ENCODE results near the gene BMP7. TPM values are rescaled to one million over a fixed set of nuclear protein-coding genes. Genes with fewer than 3 reads are reported as not detected.

Gene BMP7
- total and polyA plus RNA-seq, 2 of the 13 experiments (the other 11 are each of a cell fraction or from before 2014, with no cell fraction given): not detected

DNA sequence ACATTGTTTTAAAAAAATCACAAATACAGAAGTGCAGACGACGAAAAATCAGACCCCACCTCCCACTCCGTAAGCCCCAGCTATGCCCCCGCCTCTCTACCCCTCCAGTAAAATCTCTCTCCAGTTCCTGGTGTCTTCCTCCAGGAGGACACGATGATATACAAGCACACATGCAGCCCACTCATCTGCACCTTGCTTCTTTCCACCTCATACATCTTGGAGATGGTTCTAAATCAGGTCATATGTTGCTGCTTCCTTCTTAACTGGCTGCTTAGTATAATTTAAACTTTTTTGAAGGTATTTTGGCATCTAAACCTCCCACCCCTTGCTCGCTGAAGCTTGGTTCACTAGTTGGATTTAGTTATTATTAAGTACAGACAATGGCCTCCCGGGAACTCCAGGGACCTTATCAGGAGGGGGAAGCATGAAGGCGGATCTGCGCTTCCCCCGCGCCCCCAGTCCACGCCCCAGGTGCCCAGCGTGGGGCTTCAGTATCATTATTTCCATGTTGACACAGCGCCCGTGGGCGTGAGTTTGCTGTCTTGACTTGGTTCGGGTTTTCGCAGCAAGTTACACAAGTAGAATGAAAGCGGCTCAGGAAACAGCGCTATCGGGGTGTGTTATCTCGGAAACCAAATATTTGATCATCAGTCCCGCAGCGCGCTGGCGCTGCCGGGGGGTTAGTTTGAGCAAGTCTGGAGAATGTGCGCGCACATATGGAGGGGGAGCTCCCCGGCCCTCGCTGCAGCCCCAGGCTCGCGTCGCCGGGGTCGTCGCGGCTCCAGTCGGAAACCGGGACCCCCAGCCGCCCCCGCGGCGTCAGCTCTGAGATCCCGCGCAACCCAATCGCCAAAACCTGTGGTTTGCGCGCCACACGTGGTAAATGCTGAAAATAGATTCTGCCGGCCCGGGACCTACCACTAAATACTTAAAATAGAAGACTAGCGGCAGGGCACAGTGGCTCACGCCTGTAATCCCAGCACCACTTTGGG is 2.3 kb downstream of the BMP7 start (continued):
- TF ChIP-seq, protein P1, sequence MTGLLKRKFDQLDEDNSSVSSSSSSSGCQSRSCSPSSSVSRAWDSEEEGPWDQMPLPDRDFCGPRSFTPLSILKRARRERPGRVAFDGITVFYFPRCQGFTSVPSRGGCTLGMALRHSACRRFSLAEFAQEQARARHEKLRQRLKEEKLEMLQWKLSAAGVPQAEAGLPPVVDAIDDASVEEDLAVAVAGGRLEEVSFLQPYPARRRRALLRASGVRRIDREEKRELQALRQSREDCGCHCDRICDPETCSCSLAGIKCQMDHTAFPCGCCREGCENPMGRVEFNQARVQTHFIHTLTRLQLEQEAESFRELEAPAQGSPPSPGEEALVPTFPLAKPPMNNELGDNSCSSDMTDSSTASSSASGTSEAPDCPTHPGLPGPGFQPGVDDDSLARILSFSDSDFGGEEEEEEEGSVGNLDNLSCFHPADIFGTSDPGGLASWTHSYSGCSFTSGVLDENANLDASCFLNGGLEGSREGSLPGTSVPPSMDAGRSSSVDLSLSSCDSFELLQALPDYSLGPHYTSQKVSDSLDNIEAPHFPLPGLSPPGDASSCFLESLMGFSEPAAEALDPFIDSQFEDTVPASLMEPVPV (CRISPR knock-in tag; IDR thresholded peaks at IDR 0.05): no peak
- TF ChIP-seq NR2C2 (CRISPR knock-in tag; IDR thresholded peaks at IDR 0.05; ENCODE audit: borderline replicate concordance) (no peak), RNF2 (conservative IDR thresholded peaks at IDR 0.05; ENCODE audit: low read depth) (no peak), MATR3 (CRISPR knock-in tag; IDR thresholded peaks at IDR 0.05) (no peak), CENPX (CRISPR knock-in tag; IDR thresholded peaks at IDR 0.05) (no peak), ZNF264 (CRISPR knock-in tag; IDR thresholded peaks at IDR 0.05) (peak; percentile 23; the same call in 1 of the 2 replicates), LCORL (IDR thresholded peaks at IDR 0.05) (no peak), LCORL (CRISPR knock-in tag; IDR thresholded peaks at IDR 0.05) (peak; percentile 42; the same call in 1 of the 2 replicates), KDM1A (CRISPR knock-in tag; IDR thresholded peaks at IDR 0.05) (no peak), ZNF230 (CRISPR knock-in tag; IDR thresholded peaks at IDR 0.05) (no peak), GZF1 (CRISPR knock-in tag; IDR thresholded peaks at IDR 0.05) (no peak)
- TF ChIP-seq, protein P2, sequence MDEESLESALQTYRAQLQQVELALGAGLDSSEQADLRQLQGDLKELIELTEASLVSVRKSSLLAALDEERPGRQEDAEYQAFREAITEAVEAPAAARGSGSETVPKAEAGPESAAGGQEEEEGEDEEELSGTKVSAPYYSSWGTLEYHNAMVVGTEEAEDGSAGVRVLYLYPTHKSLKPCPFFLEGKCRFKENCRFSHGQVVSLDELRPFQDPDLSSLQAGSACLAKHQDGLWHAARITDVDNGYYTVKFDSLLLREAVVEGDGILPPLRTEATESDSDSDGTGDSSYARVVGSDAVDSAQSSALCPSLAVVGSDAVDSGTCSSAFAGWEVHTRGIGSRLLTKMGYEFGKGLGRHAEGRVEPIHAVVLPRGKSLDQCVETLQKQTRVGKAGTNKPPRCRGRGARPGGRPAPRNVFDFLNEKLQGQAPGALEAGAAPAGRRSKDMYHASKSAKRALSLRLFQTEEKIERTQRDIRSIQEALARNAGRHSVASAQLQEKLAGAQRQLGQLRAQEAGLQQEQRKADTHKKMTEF (CRISPR knock-in tag; IDR thresholded peaks at IDR 0.05): peak; percentile 61
- TF ChIP-seq, protein P3, sequence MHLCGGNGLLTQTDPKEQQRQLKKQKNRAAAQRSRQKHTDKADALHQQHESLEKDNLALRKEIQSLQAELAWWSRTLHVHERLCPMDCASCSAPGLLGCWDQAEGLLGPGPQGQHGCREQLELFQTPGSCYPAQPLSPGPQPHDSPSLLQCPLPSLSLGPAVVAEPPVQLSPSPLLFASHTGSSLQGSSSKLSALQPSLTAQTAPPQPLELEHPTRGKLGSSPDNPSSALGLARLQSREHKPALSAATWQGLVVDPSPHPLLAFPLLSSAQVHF (CRISPR knock-in tag; IDR thresholded peaks at IDR 0.05): no peak
- TF ChIP-seq, protein P4, sequence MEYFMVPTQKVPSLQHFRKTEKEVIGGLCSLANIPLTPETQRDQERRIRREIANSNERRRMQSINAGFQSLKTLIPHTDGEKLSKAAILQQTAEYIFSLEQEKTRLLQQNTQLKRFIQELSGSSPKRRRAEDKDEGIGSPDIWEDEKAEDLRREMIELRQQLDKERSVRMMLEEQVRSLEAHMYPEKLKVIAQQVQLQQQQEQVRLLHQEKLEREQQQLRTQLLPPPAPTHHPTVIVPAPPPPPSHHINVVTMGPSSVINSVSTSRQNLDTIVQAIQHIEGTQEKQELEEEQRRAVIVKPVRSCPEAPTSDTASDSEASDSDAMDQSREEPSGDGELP (IDR thresholded peaks at IDR 0.05; ENCODE audit: borderline replicate concordance, low read depth): no peak
- TF ChIP-seq, protein P5, sequence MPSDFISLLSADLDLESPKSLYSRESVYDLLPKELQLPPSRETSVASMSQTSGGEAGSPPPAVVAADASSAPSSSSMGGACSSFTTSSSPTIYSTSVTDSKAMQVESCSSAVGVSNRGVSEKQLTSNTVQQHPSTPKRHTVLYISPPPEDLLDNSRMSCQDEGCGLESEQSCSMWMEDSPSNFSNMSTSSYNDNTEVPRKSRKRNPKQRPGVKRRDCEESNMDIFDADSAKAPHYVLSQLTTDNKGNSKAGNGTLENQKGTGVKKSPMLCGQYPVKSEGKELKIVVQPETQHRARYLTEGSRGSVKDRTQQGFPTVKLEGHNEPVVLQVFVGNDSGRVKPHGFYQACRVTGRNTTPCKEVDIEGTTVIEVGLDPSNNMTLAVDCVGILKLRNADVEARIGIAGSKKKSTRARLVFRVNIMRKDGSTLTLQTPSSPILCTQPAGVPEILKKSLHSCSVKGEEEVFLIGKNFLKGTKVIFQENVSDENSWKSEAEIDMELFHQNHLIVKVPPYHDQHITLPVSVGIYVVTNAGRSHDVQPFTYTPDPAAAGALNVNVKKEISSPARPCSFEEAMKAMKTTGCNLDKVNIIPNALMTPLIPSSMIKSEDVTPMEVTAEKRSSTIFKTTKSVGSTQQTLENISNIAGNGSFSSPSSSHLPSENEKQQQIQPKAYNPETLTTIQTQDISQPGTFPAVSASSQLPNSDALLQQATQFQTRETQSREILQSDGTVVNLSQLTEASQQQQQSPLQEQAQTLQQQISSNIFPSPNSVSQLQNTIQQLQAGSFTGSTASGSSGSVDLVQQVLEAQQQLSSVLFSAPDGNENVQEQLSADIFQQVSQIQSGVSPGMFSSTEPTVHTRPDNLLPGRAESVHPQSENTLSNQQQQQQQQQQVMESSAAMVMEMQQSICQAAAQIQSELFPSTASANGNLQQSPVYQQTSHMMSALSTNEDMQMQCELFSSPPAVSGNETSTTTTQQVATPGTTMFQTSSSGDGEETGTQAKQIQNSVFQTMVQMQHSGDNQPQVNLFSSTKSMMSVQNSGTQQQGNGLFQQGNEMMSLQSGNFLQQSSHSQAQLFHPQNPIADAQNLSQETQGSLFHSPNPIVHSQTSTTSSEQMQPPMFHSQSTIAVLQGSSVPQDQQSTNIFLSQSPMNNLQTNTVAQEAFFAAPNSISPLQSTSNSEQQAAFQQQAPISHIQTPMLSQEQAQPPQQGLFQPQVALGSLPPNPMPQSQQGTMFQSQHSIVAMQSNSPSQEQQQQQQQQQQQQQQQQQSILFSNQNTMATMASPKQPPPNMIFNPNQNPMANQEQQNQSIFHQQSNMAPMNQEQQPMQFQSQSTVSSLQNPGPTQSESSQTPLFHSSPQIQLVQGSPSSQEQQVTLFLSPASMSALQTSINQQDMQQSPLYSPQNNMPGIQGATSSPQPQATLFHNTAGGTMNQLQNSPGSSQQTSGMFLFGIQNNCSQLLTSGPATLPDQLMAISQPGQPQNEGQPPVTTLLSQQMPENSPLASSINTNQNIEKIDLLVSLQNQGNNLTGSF (CRISPR knock-in tag; IDR thresholded peaks at IDR 0.05): no peak
- TF ChIP-seq, protein P6, sequence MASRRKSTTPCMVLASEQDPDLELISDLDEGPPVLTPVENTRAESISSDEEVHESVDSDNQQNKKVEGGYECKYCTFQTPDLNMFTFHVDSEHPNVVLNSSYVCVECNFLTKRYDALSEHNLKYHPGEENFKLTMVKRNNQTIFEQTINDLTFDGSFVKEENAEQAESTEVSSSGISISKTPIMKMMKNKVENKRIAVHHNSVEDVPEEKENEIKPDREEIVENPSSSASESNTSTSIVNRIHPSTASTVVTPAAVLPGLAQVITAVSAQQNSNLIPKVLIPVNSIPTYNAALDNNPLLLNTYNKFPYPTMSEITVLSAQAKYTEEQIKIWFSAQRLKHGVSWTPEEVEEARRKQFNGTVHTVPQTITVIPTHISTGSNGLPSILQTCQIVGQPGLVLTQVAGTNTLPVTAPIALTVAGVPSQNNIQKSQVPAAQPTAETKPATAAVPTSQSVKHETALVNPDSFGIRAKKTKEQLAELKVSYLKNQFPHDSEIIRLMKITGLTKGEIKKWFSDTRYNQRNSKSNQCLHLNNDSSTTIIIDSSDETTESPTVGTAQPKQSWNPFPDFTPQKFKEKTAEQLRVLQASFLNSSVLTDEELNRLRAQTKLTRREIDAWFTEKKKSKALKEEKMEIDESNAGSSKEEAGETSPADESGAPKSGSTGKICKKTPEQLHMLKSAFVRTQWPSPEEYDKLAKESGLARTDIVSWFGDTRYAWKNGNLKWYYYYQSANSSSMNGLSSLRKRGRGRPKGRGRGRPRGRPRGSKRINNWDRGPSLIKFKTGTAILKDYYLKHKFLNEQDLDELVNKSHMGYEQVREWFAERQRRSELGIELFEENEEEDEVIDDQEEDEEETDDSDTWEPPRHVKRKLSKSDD (CRISPR knock-in tag; IDR thresholded peaks at IDR 0.05; ENCODE audit: low read depth): no peak
